Ascending aorta (tissue), 2 donors: ENCODE results near the gene NHERF2. TPM values are rescaled to one million over a fixed set of nuclear protein-coding genes. Genes with fewer than 3 reads are reported as not detected.

Experiments
- DNase-seq, 2 donors: peaks; one replicate each; pipeline ENCODE4 v3.0.0-alpha.2; 2019; ENCODE audit warnings: low spot score in 2 of 2
- H3K27ac ChIP-seq, 2 donors: fragments of 200-600 bp; sonication (generic); one replicate each; pipeline ENCODE4 v1.5.1; 2016 to 2017; ENCODE audit warnings: mild to moderate bottlenecking in 1 of 2
- H3K27me3 ChIP-seq: fragments of 200-600 bp; sonication (generic); one replicate; pipeline ENCODE4 v1.5.1; 2017
- H3K36me3 ChIP-seq, 2 donors: fragments of 200-600 bp; sonication (generic); one replicate each; pipeline ENCODE4 v1.5.1; 2016
- H3K4me1 ChIP-seq, 2 donors: fragments of 200-600 bp; sonication (generic); one replicate each; pipeline ENCODE4 v1.5.1; 2016 to 2017; ENCODE audit warnings: mild to moderate bottlenecking in 1 of 2
- H3K4me3 ChIP-seq, 2 donors: fragments of 200-600 bp; sonication (generic); one replicate each; pipeline ENCODE4 v1.5.1; 2016 to 2017; ENCODE audit warnings: mild to moderate bottlenecking in 1 of 2
- H3K9me3 ChIP-seq, 2 donors: fragments of 200-600 bp; sonication (generic); one replicate each; pipeline ENCODE4 v1.5.1; 2016
- CTCF ChIP-seq, 3 experiments: fragments of 200-600 bp in 2 of 3; fragments of 450-650 bp in 1 of 3; sonication (generic) in 2 of 3; IDR thresholded peaks; one replicate each; pipeline ENCODE4 v1.5.1; 2016 to 2019; ENCODE audit warnings: antibody characterized with exemption in 3 of 3, mild to moderate bottlenecking in 1 of 3, moderate library complexity in 1 of 3
- intact Hi-C: fragments of 100-400 bp; cut with DNase I; formaldehyde crosslinking; loops from one replicate; pipeline ENCODE4 v1.15.1; 2023
- total RNA-seq: library from RNA; depleted of rRNA; stranded (reverse); fragments of >200 nt; gene quantifications from one replicate; pipeline ENCODE4 v1.1.0, GENCODE V29; 2016

NHERF2 gene
- 123 TPM for total RNA-seq

GRCh38 chr16:2026461-2027023, at the start of gene NHERF2:
NHERF2 (plus strand) TSS chr16:2026902; CDS start chr16:2027006, 104 bp downstream.
- Histone ChIP-seq H3K4me3 (peak within 1 kb of the TSS; percentile 64 to 90), H3K9me3 (no peaks in the 10 kb centered on the region), H3K36me3 (no peaks in the 10 kb centered on the region), H3K4me1 (peaks cover 17 to 28% of the 10 kb centered on the region in 2 donors), H3K27ac (peak within 1 kb of the TSS; percentile 76 to 79), H3K27me3 (no peaks in the 10 kb centered on the region)
- DNase-seq: no peak
- intact Hi-C loops: loop anchor here (1.0 to 10.0 kb wide), 2 partner anchors 9 to 228 kb away; partner anchors contain the start of gene ECI1
- no peak for TF ChIP-seq CTCF (IDR thresholded peaks at IDR 0.05)

GRCh38 chr16:1976951-1977874, 49.5 kb upstream of the NHERF2 start:
- H3K36me3 ChIP-seq: peaks cover 43 to 49% of the 10 kb centered on the region in 2 donors
- intact Hi-C loops: no loop called here
- DNase-seq: no peak
- peaks cover 8% of the 10 kb centered on the region in 2 donors for H3K4me1 ChIP-seq
- no peak overlapping the region for H3K4me3 ChIP-seq
- H3K9me3 ChIP-seq: no peaks in the 10 kb centered on the region
- H3K27me3 ChIP-seq: peaks cover 17% of the 10 kb centered on the region
- TF ChIP-seq CTCF (IDR thresholded peaks at IDR 0.05): no peak
- no peak overlapping the region for H3K27ac ChIP-seq

DNA sequence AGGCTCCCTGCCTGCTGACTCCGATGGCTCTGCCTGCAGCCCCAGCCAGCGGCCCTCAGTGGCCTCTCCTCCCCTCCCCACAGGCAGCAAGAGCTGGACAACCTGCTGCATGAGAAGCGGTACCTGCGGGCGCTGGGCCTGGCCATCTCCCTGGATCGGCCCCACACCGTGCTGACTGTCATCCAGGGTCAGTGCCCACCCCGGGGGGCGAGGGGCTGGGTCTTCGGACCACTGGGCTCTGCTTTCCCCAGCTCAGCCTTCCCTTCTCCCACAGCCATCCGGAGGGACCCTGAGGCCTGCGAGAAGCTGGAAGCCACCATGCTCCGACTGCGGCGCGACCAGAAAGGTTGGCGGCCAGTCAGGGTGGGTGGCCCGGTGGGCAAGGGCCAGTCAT, 48.8 kb upstream of the NHERF2 start:
- H3K27me3 ChIP-seq: peaks cover 17% of the 10 kb centered on the region
- peaks cover 43 to 49% of the 10 kb centered on the region in 2 donors for H3K36me3 ChIP-seq
- intact Hi-C loops: no loop called here

DNA sequence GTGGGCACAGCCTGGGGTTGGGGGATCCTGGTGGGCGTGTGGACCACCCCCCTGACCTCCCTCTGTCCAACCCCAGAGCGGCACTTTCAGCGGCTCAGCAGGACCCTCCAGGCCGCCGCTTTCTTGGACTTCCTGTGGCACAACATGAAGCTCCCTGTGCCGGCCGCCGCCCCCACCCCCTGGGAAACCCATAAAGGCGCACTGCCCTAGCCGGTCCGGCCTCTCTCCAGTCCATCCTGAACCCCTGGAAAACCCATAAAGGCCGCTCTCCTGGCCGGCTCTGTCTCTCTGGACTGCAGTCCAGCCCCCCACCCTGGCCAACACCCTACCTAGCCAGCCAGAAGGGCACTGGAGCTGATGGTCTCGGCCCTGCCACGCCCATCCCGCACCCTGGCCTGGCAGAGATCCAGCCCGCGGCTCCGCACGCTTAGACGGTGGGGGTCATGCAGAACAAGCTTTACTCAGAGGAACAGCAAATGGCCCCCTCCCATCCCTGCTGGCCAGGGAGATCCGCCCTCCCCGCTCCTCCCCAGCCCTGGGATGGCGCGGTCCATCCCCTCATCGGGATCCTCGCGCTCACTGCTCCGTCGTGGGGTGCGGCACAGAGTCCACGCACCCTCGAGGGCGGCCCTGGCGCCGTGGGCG, 48.1 kb upstream of the NHERF2 start:
- Histone ChIP-seq H3K27me3 (peaks cover 17% of the 10 kb centered on the region), H3K36me3 (peaks cover 43 to 49% of the 10 kb centered on the region in 2 donors)

More for the DNA sequence above, 48.8 kb upstream of the NHERF2 start:
- Histone ChIP-seq H3K4me3 (no peak overlapping the region), H3K4me1 (peaks cover 1% of the 10 kb centered on the region in 2 donors), H3K9me3 (no peaks in the 10 kb centered on the region), H3K27ac (no peak overlapping the region)
- no peak for TF ChIP-seq CTCF (IDR thresholded peaks at IDR 0.05)
- DNase-seq: no peak

More for the DNA sequence above, 48.1 kb upstream of the NHERF2 start:
- no peaks in the 10 kb centered on the region for H3K9me3 ChIP-seq
- H3K4me1 ChIP-seq: peaks cover 4% of the 10 kb centered on the region in 2 donors
- no peak overlapping the region for H3K4me3 ChIP-seq
- no peak for DNase-seq
- intact Hi-C loops: no loop called here
- H3K27ac ChIP-seq: no peak overlapping the region
- TF ChIP-seq CTCF (IDR thresholded peaks at IDR 0.05): no peak
